Smooth muscle cell of trachea (primary cell): ENCODE results near the gene SLC16A1. TPM values are rescaled to one million over a fixed set of nuclear protein-coding genes. Genes with fewer than 3 reads are reported as not detected.

Experiments used
- total RNA-seq: library from RNA; depleted of rRNA; stranded (reverse); fragments of >200 nt; gene quantifications from 2 replicates; pipeline ENCODE4 v1.2.1, GENCODE V29; 2014

SLC16A1 gene
- 54.5 and 64.5 TPM in 2 replicates for total RNA-seq

GRCh38 chr1:112955773-112956543, at the start of gene SLC16A1:
Gene SLC16A1 (minus strand): TSS chr1:112956196. CDS start chr1:112929308, 26,888 bp downstream.

Other genes with a start within 250 kb of the SLC16A1 start
- 506 and 567 TPM in 2 replicates for gene RHOC, start 249.1 kb downstream of the SLC16A1 start, total RNA-seq
- 1.3 and 1.5 TPM in 2 replicates for gene PPM1J, start 240.9 kb downstream of the SLC16A1 start, total RNA-seq
- 13.2 and 19.5 TPM in 2 replicates for gene LRIG2, start 117.0 kb upstream of the SLC16A1 start, total RNA-seq